Measurements from ENCODE around the gene NFAM1.

DNA sequence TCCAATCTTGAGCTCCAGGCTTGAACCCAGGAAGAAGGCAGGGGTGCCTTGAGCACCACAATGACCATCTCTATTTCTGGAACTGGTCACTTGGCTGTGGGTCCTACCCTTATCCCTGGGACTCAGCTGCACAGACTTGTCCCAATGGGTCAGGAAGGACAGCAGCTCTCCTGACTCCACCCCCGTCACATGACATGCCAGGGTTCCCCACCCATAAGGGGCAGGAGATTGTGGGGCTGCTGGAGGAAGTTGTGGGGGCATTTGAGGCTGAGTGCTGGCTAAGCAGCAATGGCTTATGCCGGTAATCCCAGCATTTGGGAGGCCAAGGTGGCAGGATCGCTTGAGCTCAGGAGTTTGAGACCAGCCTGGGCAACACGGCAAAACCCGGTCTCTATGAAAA is 56.2 kb downstream of the NFAM1 start:
- TF ChIP-seq, protein P1, sequence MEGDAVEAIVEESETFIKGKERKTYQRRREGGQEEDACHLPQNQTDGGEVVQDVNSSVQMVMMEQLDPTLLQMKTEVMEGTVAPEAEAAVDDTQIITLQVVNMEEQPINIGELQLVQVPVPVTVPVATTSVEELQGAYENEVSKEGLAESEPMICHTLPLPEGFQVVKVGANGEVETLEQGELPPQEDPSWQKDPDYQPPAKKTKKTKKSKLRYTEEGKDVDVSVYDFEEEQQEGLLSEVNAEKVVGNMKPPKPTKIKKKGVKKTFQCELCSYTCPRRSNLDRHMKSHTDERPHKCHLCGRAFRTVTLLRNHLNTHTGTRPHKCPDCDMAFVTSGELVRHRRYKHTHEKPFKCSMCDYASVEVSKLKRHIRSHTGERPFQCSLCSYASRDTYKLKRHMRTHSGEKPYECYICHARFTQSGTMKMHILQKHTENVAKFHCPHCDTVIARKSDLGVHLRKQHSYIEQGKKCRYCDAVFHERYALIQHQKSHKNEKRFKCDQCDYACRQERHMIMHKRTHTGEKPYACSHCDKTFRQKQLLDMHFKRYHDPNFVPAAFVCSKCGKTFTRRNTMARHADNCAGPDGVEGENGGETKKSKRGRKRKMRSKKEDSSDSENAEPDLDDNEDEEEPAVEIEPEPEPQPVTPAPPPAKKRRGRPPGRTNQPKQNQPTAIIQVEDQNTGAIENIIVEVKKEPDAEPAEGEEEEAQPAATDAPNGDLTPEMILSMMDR (IDR thresholded peaks at IDR 0.05) = no peak
- TF ChIP-seq TAF1 (IDR thresholded peaks at IDR 0.05; ENCODE audit: borderline replicate concordance, low read depth, low read length) (no peak), POLR2AphosphoS5 (IDR thresholded peaks at IDR 0.05; ENCODE audit: low read depth, low read length) (no peak), EZH2phosphoT487 (IDR thresholded peaks at IDR 0.05; ENCODE audit: borderline replicate concordance, low read depth) (no peak), NRF1 (IDR thresholded peaks at IDR 0.05; ENCODE audit: low read depth, low read length) (no peak), TEAD4 (IDR thresholded peaks at IDR 0.05; ENCODE audit: borderline replicate concordance, insufficient read depth) (no peak), CHD2 (IDR thresholded peaks at IDR 0.05; ENCODE audit: low read length, partially characterized antibody) (no peak), EP300 (IDR thresholded peaks at IDR 0.05; ENCODE audit: borderline replicate concordance in 1 of 2, low read depth in 1 of 2, low read length in 1 of 2) (no peak)

Data from SK-N-SH (cell line).